ENCODE data around the gene DGKI.

DNA sequence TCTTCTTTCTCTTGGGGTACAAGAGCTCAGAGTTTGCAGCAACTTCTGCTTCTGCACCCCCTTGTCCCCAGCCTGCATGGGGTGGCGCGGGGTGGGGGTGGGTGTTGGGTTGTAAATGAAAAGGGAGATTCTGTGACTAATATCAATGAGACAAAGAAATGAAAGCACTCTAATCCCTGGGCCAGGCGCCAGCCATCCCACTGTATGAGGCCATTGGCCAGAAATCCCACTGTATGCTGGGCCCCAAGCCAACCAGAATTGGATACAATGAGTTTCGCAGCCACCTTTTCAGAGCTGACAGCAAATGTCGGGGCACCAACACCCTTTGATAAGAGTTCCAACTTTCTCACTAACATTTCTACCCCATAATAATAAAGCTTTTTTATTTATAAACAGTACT is 492.4 kb downstream of the DGKI start:
- TF ChIP-seq CTCF (IDR thresholded peaks at IDR 0.05) (no peak), POLR2A (IDR thresholded peaks at IDR 0.05) (no peak)
